Measurements from ENCODE around the gene PTPN3.
"Not testable (repeated sequence)": the region's sequence is repeated elsewhere in the genome, so short reads cannot be mapped to it uniquely, and the experiment has no call there.

Gene PTPN3, protein sequence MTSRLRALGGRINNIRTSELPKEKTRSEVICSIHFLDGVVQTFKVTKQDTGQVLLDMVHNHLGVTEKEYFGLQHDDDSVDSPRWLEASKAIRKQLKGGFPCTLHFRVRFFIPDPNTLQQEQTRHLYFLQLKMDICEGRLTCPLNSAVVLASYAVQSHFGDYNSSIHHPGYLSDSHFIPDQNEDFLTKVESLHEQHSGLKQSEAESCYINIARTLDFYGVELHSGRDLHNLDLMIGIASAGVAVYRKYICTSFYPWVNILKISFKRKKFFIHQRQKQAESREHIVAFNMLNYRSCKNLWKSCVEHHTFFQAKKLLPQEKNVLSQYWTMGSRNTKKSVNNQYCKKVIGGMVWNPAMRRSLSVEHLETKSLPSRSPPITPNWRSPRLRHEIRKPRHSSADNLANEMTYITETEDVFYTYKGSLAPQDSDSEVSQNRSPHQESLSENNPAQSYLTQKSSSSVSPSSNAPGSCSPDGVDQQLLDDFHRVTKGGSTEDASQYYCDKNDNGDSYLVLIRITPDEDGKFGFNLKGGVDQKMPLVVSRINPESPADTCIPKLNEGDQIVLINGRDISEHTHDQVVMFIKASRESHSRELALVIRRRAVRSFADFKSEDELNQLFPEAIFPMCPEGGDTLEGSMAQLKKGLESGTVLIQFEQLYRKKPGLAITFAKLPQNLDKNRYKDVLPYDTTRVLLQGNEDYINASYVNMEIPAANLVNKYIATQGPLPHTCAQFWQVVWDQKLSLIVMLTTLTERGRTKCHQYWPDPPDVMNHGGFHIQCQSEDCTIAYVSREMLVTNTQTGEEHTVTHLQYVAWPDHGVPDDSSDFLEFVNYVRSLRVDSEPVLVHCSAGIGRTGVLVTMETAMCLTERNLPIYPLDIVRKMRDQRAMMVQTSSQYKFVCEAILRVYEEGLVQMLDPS

DNA sequence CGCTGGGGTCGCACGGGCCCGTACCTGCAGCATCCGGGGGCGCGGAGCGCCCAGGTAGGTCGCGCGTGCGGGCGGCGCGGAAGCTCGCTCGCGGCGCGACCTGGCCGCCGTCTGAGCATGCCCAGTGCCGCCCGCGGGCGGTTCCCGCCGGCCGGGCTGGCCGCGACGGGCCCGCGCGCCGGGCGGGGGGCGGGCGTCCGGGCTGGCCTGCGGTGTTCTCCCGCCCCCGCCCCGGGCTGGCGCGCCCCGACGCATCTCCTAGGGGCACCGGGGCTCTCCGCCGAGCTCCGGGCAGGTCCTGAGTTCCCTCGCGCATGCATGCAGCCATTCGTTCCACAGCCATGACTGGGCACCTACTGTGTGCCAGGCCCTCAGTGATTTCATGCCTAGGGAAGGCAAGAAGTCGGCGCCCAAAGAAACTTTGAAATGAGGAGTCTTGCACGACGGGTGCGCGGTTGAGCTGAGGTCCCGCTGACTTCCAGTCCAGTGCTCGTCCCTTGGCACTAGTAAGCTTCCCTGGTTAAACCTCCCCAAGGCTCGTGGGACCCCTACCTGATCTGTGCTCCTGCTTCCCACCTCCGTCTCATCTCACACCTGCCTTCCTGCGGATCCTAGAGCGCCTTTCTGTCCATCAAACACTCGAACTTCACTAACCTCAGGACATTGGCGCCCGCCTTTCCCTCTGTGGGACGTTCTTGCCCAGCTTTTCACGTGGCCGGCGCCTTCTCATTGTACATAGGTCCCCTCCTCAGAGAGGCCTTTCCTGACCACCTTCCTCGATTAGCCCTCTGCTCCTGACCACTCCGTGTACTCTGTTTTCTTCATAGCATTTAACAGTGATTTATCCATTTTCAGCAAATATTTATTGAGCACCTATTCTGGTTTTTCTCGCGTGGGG lies at the start of gene PTPN3:
PTPN3 (minus strand) TSS at position 113 of the 898 bp plus-strand sequence. CDS start 34,873 bp downstream, outside the sequence.
- no peak for FAIRE-seq

DNA sequence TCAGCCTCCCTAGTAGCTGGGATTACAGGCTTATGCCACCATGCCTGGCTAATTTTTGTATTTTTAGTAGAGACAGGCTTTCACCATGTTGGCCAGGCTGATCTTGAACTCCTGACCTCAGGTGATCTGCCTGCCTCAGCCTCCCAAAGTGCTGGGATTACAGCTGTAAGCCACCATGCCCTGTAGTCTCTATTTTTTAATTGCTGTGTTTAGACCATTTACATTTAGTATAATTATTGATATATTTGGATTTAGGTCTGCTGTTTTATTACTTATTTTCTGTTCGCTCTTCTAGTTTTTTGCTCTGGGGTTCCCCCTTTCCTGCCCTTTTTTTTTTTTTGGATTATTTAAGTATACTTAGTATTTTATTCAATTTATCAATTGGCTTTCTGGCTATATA lies 46.8 kb upstream of the PTPN3 start:
- not testable (repeated sequence) for FAIRE-seq

DNA sequence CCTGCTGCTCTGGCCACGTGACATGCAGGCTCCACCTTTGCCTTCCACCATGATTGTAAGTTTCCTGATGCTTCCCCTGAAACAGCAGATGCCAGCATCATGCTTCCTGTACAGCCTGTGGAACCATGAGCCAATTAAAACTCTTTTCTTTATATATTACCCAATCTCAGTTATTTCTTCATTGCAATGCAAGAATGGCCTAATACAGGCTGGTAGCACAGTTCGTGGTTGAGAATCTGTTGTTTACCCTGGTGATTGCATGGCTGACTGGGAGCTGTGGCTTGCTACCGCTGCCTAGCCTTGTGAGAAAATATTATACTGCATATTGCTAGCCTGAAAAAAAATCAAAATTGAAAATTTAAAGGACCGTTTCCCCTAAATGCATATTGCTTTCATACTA lies 44.8 kb upstream of the PTPN3 start:
- no peak for FAIRE-seq

DNA sequence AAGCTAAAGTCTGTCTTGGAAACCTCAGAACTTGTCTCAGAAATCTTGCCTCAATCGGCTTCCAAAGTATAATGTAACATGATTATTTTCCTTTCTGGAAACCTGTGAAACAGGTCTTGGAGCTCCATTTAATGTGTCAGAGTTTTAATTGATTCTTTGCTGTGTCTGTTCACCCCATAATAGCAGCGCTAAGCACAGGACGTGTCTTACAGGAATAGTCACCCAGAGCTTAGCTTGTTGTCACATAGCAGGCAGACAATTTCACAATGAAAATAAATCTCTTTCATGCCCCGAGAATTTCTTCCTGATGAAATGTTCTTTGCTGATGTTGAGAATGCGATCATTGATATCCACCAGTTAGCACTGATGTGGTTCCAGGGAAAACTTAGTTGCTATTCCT lies 40.2 kb upstream of the PTPN3 start:
- no peak for FAIRE-seq

DNA sequence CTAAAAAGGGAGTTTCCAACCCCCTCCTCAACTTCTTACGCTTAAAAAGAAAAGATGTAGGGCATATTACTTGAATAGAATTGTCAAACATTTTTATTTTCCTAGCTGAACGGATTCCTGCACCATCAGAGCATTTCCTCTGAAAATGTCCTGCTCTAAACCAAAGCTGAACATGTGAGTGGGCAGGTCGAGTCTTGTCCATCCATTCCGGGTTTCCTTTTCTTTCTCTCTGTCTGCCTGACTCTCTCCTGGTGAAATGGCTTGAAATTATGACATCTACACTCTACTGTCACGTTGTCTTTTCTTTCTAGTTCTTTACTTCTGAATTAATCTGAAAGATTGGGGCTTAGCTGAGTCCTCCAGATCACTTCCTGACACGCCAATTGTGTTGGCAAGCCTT lies 39.2 kb upstream of the PTPN3 start:
- FAIRE-seq, result no peak

DNA sequence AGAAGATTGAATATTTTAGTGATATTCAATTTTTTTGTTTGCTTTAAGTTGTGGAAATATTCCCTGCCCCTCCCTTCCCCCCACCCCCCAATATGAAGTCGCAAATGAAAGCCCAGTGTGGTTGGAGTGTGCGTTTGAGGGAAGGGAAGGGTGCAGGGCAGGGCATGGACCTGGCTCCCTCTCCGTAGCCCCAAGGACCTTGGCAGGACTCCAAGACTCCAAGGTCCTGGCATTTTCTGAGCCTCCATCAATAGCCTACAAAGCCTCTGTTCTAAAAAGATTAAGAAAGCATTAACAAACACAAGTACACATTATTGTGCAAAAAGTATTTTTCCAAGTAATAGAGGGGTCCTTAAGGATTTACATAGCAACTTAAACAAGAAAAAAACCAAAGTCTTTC lies 38.8 kb upstream of the PTPN3 start:
- no peak for FAIRE-seq

DNA sequence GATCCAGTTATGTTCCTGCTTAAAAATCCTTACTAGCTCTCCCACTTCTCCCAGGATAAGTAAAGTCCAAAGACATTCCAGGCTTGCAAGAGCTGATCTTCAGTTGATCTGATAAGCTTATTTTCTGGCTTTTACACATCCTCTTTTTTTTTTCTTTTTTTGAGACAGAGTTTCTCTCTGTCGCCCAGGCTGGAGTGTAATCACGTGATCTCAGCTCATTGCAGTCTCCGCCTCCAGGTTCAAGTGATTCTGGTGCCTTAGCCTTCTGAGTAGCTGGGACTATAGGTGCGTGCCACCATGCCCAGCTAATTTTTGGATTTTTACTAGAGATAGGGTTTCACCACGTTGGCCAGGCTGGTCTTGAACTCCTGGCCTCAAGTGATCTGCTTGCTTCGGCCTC lies 37.3 kb upstream of the PTPN3 start:
- no peak for FAIRE-seq

DNA sequence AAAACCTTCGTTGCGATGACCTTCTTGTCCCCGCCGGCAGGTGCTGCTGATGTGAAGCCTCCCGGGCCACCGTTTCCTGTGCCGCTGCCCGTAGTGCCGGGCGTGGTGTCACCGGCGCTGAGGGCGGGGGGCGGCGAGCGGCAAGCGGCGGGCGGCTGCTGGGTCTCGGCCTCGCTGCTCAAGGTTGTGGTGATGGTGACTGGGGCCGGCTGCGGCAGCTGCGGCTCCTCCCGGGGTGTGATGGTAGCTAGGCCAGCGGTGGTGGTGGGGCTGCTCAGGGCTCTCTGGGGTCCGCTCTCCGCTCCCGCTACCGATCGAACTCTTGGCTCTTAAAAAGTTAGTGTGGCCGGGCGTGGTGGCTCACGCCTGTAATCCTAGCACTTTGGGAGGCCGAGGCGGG lies 36.0 kb upstream of the PTPN3 start:
- FAIRE-seq, result no peak

DNA sequence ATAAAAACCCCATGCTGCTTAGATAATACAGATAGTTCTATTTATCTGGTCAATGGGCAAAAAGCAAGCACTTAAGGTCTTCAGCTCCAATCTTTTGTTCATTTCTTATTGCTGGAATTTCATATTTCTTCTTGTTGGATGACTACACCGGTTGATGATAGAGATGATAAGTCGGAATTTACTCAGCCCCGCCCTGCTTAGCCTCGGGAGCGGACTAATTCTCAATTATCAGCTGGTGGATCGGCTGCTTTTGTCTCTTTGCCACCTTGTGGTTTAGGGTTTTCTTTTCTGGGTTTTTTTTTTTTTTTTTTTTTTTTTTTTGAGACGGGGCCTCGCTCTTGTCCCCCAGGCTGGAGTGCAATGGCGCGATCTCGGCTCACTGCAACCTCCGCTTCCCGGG lies 34.5 kb upstream of the PTPN3 start:
- FAIRE-seq, result not testable (repeated sequence)

DNA sequence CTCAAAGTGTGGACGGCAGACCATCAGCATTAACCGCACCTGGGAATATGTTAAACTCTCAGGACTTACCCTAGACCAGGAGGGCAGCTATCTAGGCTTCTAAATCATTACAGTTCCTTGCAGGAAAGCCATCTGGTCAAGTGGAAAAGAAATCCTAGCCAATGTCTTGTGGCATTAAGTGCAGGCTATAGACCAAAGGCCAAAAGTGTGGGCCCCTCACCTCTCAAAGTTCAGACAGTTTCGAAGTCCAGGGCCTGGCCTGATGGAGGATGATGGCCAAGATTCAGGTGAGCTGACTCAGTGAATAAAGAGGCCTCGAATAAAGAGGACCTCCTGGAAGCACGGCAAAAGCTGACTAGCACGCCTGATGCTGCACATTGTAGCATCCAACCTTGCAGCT lies 24.0 kb upstream of the PTPN3 start:
- FAIRE-seq, result no peak

DNA sequence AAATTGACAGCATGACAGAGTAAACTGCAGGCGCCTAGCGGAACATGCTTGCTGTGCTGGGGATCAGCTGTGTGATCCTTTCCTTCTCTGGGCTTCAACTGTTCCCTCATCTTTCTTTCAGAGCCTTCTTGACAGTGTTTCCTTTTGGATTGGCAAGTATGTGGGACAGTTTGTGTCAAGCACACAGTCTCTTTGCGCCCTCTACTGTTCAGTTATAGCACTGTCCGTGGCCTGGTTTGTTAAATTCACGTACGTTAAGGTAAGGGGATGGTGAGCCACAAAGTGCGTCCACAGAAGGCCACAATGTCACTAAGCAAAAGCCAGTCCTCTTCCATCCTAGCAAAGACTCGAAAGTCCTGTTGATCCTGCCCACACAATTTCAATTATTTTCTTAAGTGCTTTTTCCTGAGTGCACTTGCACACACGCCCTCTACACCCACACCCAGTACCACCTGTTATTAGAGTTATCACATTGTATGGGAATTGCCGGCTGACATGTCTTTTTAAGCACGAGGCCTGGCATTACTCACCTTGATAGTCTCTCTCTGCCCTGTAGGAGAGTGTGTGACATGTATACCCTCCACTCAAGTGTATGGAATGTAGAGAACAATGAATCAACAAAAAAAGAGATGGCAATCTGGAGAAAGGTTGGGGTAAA lies 22.5 kb upstream of the PTPN3 start:
- no peak for FAIRE-seq

DNA sequence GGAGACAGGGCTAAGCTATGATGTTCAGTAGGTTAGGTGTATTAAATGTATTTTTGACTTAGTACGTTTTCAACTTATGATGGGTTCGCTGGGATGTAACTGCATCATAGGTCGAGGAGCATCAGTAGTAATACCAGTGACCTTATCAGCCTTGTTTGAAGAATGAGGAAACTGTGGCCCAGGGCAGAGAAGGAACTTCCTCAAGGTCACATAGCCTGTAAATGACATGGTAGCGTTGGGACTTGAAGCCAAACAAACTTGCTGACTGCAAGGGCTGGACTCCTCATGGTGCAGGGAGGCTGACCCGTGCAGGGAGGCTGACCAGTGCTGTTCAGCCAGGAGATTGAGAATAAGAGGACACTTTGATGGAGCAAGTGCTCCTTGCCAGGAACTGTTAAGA lies 21.3 kb upstream of the PTPN3 start:
- no peak for FAIRE-seq

DNA sequence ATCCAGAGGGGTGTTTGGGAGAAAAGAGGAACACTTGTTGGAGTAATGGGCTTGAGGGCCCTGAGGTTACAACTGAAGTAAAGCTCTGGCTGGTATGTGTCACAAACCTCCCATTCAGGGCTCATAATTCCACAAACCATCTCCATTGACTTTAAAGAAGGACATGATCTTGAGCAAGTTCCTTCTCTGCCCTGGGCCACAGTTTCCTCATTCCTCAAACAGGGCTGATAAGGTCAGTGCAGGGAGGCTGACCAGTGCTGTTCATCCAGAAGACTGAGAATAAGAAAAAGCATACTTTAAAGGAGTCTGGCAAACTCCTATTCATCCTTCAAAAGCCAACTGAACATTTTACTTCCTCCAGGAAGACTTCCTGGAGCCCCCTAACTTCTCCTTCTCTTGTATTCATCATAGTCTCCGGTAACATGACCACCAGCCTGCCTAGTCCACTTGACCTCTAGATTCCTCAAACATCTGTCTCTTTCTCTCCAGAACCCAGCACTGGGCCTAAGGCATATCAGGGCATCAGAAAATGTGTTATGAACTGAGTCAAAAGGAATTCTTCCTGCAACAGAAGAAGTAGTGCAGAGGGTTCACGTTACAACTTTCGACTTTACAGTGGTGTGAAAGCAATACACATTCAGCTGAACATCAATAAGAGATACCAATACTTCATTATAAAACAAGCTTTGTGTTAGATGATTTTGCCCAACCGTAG lies 20.7 kb upstream of the PTPN3 start:
- FAIRE-seq, result no peak

DNA sequence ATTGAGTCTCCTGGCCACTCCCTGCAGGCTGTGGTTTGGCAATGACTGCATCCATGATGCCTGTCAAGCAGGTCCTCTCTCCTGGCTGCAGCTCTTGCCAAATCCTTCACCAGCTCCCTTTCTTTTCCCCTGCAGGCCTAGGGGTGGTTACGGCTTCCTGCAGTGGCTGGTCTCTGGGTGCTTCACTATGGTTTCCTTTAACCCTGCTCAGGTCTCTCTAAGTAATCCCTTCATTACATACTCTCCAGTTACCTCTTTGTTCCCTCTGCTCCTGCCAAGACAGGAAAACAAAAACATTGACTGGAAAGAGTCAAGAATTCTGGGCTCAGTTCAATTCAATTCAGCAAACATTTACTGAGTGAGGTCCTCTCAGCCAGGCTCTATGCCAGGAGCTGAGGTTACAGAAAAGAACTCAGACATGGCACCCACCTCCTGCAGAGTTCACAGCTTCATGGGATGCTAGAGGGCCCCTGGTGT lies 19.8 kb upstream of the PTPN3 start:
- no peak for FAIRE-seq

DNA sequence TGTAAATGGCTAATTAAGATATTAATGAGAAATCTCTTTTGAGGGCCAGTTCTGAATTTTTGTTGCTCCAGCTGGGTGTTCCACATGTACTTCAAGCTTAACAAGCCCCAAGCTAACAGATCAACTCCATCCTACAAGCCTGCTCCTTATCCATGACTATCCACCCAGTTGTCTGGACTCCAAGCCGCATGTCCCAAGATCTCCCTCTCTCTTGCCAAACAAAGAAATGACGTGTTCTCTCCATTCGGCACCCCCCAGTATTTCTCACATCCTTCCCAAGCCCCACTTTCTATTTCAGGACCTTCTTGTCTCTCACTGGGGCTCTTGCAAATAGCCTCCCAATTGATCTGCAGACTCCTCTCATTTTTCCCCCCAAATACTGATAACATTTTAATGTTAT lies 15.8 kb upstream of the PTPN3 start:
- no peak for FAIRE-seq

DNA sequence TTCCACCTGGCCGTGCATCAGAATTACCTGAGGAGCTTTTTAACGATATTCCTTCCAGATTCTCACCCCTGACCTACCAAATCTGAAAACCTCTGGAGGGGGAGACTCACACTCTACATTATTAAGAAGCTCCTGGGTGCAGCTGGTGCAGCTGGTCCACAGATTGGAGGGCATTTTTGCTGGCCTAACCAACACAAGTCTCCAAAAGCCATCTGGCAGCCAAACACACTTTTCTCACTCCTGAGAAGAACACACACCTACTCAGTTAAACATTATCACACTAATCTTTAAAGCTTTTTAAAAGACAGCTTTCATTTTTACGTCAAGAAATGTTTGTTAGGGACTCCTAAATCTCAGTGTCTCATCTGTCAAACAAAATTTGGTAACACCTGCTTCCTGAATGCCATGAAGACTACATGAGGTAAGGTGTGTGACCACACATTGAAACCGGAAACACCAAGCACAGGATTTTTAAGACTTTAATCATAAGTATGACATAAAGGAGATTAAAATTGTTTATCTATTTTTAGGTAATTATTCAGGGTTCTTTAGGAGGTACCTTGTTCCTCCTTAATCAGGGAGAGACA lies 14.2 kb upstream of the PTPN3 start:
- FAIRE-seq, result no peak

DNA sequence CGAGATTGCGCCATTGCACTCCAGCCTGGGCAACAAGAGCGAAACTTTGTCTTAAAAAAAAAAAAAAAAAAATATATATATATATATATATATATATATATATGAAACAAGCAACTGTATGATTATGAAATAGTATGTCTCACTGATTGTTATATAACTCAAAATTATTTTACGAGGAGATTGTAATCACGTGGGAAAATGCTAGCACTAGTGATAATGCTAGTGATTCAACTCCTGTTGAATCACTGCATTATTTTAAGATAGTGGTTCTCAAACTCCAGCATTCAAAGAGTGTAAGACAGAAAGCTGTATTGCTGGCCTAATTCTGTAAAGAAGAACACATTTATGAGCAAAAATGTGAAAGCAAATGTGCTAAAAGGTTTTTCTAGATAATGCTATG lies 12.4 kb upstream of the PTPN3 start:
- no peak for FAIRE-seq

DNA sequence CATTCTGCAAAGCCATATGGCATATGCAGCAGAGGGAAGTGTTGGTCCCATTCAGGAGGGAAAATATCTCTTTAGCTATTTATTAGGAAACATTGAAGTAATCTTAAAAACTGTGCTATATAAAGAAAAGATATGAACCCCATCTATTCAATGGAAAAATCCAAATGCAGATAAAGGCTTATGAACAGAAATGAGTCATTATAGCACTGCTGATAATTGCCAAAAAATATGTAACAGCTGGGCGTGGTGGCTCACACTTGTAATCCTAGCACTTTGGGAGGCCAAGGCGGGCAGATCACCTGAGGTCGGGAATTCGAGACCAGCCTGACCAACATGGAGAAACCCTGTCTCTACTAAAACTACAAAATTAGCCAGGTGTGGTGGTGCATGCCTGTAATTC lies 11.9 kb upstream of the PTPN3 start:
- FAIRE-seq, result not testable (repeated sequence)

DNA sequence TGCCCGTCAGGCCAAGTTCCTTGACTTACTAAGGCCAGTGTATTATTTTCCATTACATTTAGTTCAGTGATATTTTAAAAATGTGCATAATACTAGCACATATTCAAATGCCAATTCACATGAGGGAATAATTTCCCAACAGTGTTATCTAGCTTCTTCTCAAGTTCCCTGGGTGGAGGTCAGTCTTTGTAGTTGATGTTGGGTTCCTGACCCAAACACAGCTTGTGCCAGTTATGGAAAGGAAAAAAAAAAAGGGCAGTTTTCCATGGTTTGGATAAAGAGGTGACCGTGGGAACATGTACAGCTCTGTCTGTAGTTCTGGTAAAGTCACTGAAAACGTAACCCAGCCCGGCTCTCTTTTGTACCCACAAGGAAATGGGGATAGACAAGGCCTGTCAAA lies 11.5 kb upstream of the PTPN3 start:
- no peak for FAIRE-seq

DNA sequence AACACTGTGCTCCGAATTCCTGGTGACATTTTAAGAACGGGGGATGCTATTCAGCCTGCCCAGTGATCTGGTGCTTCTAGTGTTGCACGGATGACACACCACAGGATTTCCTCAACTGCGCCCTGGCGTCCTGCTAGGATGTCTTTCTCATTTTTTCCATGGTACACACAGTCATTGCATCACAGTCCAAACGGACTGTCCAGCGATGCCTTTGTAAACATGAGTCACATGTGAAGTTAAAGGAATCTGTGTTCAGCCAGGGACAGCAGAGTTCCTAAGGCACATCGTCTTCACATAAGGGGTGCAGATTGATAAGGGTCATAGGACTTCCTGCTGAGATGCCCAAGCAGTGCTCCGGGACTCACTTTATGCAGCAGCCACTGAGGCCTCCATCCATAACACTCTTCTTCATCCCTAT lies 9.3 kb upstream of the PTPN3 start:
- FAIRE-seq, result no peak

DNA sequence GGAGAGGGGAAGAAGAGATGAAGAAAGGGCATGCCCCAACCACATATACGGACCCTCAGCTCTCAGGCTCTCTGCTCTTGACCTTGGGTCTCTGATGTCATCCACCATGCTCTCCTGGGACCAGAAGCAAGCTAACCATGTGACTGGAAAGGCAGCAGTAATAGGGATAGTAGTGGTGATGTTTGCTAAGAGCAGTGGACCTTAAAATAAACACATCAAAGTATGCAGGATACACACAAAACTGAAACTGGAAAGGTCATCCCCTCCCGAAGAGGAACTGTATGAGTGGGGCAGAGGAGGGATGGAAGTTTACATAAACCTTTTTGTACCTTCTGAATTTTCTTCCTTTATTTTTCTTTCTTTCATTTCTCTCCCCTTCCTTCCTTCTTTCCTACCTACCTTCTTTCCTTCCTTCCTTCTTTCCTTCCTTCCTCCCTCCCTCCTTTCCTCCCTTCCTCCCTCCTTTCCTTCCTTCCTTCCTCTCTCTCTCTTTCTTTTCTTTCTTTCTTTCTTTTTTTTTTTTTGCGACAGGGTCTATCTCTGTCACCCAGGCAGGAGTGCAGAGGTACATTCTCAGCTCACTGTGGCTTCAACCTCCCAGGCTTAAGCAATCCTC lies 8.1 kb upstream of the PTPN3 start:
- FAIRE-seq, result no peak
